NCI-H226 (cell line): Measurements from ENCODE around the gene GLTP.
"Not testable (repeated sequence)": the region's sequence is repeated elsewhere in the genome, so short reads cannot be mapped to it uniquely, and the experiment has no call there.

Source experiments
- DNase-seq: peaks from one replicate; pipeline ENCODE4 v3.0.0-alpha.2; 2015

The GLTP gene

GRCh38 chr12:109900752-109901580 is 20.6 kb upstream of the GLTP start:
- no peak for DNase-seq

- DNase-seq: peak; percentile 82
Measured at GRCh38 chr12:109899783-109900751, 19.7 kb upstream of the GLTP start, which contains the start of gene TCHP. Gene TCHP (plus strand): TSS chr12:109900274. CDS start chr12:109903027, 2,753 bp downstream.

DNA sequence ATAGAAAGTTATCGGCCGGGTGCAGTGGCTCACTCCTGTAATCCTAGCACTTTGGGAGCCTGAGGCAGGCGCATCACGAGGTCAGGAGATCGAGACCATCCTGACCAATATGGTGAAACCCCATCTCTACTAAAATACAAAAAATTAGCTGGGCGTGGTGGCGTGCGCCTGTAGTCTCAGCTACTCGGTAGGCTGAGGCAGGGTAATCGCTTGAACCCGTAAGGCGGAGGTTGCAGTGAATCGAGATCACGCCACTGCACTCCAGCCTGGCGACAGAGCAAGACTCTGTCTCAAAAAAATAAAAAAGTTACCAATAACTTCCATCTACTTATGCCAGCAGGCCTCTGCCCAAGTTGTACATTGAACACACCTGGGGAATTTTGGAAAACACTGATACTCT is 19.0 kb upstream of the GLTP start:
- not testable (repeated sequence) for DNase-seq

DNA sequence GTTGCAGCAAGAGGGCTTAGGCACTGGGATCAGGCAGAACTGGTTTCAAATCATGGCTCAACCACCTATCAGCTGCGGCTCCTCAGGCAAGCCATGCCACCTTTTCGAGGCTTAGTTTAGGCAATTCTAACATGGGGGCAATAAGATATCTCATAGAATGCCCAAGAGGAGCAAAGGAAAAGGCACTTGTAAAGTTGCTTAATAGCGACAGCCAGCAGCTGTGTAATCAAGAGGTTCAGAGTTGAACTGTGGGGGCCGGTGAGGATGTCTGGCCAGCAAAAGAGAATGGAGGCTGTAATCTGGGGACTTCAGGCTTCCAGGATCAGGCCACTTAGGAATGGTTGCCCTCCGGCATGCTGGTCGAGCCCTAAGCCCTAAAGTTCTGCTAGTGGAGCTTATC is 16.7 kb upstream of the GLTP start:
- DNase-seq: no peak

- no peak for DNase-seq
Measured at GRCh38 chr12:109896188-109896587, 15.8 kb upstream of the GLTP start.

- no peak for DNase-seq
Measured at GRCh38 chr12:109894939-109895338, 14.6 kb upstream of the GLTP start.

GRCh38 chr12:109893261-109893995 is 13.1 kb upstream of the GLTP start:
- DNase-seq: no peak

GRCh38 chr12:109892748-109893147 is 12.4 kb upstream of the GLTP start:
- DNase-seq: no peak

DNA sequence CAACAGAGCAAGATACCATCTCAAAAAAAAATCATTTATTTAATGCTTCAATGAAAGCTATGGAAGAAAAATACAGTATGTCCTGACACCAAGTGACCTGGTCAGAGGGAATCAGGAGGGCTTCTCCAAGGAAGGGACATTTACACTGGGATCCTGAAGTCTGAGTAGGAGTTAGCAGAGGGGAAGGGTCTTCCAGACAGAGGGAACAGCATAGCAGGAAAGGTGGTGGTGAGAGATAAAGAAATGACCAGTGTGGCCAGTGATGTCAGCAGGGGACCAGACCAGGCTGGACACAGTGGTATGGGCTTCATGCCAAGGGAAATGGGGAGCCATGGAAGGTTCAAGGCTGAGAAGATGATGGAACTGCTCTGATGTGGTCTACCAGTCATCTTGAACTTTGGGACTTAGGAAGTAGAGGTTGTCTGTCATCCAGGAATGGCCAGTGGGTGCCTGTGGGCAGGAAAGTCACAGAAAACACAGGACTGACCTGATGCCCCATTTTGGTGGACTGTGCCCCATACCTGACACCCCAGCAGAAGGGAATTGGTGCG is 11.9 kb upstream of the GLTP start:
- DNase-seq: no peak

DNA sequence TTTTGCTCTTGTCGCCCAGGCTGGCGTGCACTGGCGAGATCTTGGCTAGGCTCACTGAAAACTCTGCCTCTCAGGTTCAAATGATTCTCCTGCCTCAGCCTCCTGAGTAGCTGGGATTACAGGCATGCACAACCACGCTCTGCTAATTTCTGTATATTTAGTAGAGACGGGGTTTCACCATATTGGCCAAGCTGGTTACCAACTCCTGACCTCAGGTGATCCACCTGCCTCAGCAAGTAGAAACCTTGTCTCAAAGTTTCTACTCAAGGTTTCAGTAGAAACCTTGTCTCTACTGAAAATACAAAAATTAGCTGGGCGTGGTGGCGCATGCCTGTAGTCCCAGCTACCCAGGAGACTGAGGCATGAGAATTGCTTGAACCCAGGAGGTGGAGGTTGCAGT is 11.4 kb upstream of the GLTP start:
- DNase-seq: not testable (repeated sequence)

- no peak for DNase-seq
Measured at GRCh38 chr12:109890620-109891170, 10.4 kb upstream of the GLTP start.

- DNase-seq: peak; percentile 98
Measured at GRCh38 chr12:109888179-109889020, 8.1 kb upstream of the GLTP start.

DNA sequence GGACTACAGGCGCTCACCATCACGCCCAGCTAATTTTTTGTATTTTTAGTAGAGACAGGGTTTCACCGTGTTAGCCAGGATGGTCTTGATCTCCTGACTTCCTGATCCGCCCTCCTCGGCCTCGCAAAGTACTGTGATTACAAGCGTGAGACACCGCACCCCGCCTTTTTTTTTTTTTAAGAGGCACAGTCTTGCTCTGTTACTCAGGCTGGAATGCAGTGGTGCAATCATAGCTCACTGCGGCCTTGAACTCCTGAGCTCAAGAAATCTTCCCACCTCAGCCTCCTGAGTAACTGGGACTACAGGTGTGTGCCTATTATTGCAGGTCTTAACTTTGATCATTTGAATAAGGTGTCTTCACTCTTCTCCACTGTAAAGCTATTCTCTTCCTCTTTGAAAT is 5.3 kb upstream of the GLTP start:
- peak; percentile 81 for DNase-seq

DNA sequence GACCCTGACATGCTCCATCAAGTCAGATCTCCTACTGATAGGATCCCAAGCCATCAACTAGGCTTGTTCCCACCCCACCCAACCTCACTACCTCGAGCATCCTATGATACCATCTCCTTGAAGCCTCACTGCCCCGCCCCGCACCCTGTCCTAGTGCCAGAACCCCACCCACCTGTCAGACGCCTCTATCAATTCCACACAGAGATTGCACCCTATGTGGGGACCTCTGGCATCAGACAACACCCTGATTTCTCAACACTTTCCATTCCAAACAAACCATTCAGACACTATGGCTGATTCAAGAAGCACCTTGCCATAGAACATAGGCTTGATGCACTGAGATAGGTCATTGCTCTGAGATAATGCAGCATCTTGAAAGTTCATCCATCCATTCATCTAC is 3.1 kb upstream of the GLTP start:
- peak; percentile 24 for DNase-seq

GRCh38 chr12:109881752-109882151 is 1.4 kb upstream of the GLTP start:
- DNase-seq: no peak

- DNase-seq: no peak
Measured at GRCh38 chr12:109880938-109881337, 597 bp upstream of the GLTP start.

GRCh38 chr12:109879351-109880042 is 844 bp downstream of the GLTP start:
- no peak for DNase-seq

- DNase-seq: no peak
Measured at GRCh38 chr12:109878749-109879148, 1.6 kb downstream of the GLTP start.

- DNase-seq: no peak
Measured at GRCh38 chr12:109878247-109878625, 2.1 kb downstream of the GLTP start.

GRCh38 chr12:109877504-109878246 is 2.7 kb downstream of the GLTP start:
- DNase-seq: no peak
